Bronchial epithelial cell (primary cell): Measurements from ENCODE around the gene HDDC3. TPM values are rescaled to one million over a fixed set of nuclear protein-coding genes. Genes with fewer than 3 reads are reported as not detected.

Source experiments
- DNase-seq: peaks from one replicate; pipeline ENCODE4 v3.0.0-alpha.2; 2010; ENCODE audit warnings: low read depth
- FAIRE-seq: peaks from 2 replicates; lab custom pipeline; 2011; peaks lifted over from hg19 to GRCh38; lab: Jason Lieb, UNC
- H3K27me3 ChIP-seq: 2 replicates; pipeline ENCODE4 v1.5.1; 2011; ENCODE audit warnings: low read length; ENCODE audit not compliant: control insufficient read depth, insufficient read depth
- H3K36me3 ChIP-seq: 2 replicates; pipeline ENCODE4 v1.5.1; 2011; ENCODE audit warnings: low read length; ENCODE audit not compliant: control insufficient read depth, insufficient read depth
- H3K4me3 ChIP-seq: 2 replicates; pipeline ENCODE4 v1.5.1; 2011; ENCODE audit warnings: mild to moderate bottlenecking, low read depth, low read length, control low read depth
- total RNA-seq: library from RNA; depleted of rRNA; stranded (reverse); fragments of >200 nt; gene quantifications from 2 replicates; pipeline ENCODE4 v1.2.1, GENCODE V29; 2014
- TF ChIP-seq, protein P1 (sequence below): IDR thresholded peaks from 2 replicates; pipeline ENCODE4 v1.5.1; 2011; ENCODE audit warnings: mild to moderate bottlenecking, moderate library complexity, low read length, control low read depth, inconsistent platforms; ENCODE audit not compliant: insufficient read depth, severe bottlenecking

HDDC3 gene
- total RNA-seq, 1 donor from 2014 or later: 37.6 TPM

- FAIRE-seq: no peak
Measured at GRCh38 chr15:90956274-90957030, 24.1 kb upstream of the HDDC3 start.

DNA sequence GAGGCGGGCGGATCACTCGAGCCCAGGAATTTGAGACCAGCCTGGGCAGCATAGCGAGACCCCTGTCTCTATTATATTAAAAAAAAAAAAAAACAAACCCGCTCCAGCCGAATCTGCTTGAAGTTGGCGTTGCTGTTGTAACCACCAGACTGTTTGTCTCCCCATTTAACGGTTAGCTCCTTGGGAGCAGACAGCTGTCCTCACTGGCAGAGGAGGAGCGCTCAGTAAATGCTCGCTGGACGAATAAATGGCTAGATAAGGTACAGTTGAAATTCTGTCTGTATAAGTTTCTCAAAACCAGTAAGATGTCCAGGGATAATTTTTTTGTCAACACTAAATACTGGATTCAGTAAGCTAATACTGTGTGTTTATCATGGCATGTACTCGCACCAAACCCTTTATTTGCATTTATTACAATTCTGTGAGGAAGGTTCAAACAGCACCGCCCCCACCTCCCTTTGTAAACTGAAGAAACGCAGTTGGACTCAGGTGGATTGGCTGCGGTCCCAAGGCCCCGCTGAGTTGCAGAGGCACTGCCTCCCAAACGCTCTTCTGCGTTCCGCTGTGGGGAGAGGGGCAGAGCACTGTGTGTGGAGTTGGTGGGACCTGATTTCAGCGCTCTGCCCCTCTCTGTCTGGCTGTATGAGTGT is 23.4 kb upstream of the HDDC3 start:
- DNase-seq (no peak), FAIRE-seq (no peak)
- H3K36me3 ChIP-seq: peaks cover 14% of the 10 kb centered on the region
- no peaks in the 10 kb centered on the region for H3K27me3 ChIP-seq
- H3K4me3 ChIP-seq: peak overlapping the region; percentile 91
- TF ChIP-seq, protein P1, sequence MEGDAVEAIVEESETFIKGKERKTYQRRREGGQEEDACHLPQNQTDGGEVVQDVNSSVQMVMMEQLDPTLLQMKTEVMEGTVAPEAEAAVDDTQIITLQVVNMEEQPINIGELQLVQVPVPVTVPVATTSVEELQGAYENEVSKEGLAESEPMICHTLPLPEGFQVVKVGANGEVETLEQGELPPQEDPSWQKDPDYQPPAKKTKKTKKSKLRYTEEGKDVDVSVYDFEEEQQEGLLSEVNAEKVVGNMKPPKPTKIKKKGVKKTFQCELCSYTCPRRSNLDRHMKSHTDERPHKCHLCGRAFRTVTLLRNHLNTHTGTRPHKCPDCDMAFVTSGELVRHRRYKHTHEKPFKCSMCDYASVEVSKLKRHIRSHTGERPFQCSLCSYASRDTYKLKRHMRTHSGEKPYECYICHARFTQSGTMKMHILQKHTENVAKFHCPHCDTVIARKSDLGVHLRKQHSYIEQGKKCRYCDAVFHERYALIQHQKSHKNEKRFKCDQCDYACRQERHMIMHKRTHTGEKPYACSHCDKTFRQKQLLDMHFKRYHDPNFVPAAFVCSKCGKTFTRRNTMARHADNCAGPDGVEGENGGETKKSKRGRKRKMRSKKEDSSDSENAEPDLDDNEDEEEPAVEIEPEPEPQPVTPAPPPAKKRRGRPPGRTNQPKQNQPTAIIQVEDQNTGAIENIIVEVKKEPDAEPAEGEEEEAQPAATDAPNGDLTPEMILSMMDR: no peak

More at GRCh38 chr15:90956274-90957030, 24.1 kb upstream of the HDDC3 start:
- TF ChIP-seq, protein P1: peak; percentile 97
- DNase-seq: peak; percentile 41
- Histone ChIP-seq H3K4me3 (peak overlapping the region; percentile 64), H3K27me3 (no peaks in the 10 kb centered on the region), H3K36me3 (peaks cover 13% of the 10 kb centered on the region)

GRCh38 chr15:90954712-90955623 is 22.6 kb upstream of the HDDC3 start, which contains the start of gene RCCD1:
TSS of gene RCCD1 (plus strand) at chr15:90954884. CDS start at chr15:90956735, 1,851 bp downstream.
- peak within 1 kb of the TSS; percentile 91 for H3K4me3 ChIP-seq
- FAIRE-seq: no peak
- TF ChIP-seq, protein P1: no peak
- H3K36me3 ChIP-seq: peaks cover 16% of the 10 kb centered on the region
- DNase-seq: peak; percentile 89
- H3K27me3 ChIP-seq: no peaks in the 10 kb centered on the region

- FAIRE-seq (no peak), DNase-seq (no peak)
- peaks cover 18% of the 10 kb centered on the region for H3K36me3 ChIP-seq
- H3K27me3 ChIP-seq: no peaks in the 10 kb centered on the region
- H3K4me3 ChIP-seq: peak overlapping the region; percentile 91
- TF ChIP-seq, protein P1: no peak
Measured at GRCh38 chr15:90953947-90954711, 21.8 kb upstream of the HDDC3 start.
